CD1c-positive myeloid dendritic cell (primary cell): Measurements from ENCODE around the gene PIK3R4.

Experiments used
- DNase-seq: peaks from one replicate; pipeline ENCODE4 v3.0.0-alpha.2; 2016; ENCODE audit errors: extremely low spot score

PIK3R4 gene

GRCh38 chr3:130688697-130689470, 57.7 kb downstream of the PIK3R4 start:
- DNase-seq: no peak

GRCh38 chr3:130688015-130688688, 58.5 kb downstream of the PIK3R4 start:
- DNase-seq: no peak

GRCh38 chr3:130687327-130687726, 59.3 kb downstream of the PIK3R4 start:
- DNase-seq: no peak

GRCh38 chr3:130686833-130687232, 59.8 kb downstream of the PIK3R4 start:
- no peak for DNase-seq

- no peak for DNase-seq
Observed at GRCh38 chr3:130682131-130682530, 64.5 kb downstream of the PIK3R4 start.

GRCh38 chr3:130679218-130679617, 67.4 kb downstream of the PIK3R4 start:
- no peak for DNase-seq

GRCh38 chr3:130677343-130677742, 69.3 kb downstream of the PIK3R4 start:
- no peak for DNase-seq

- no peak for DNase-seq
Observed at GRCh38 chr3:130671545-130672312, 74.9 kb downstream of the PIK3R4 start.

- DNase-seq: no peak
Observed at GRCh38 chr3:130669740-130670139, 76.9 kb downstream of the PIK3R4 start.

GRCh38 chr3:130663092-130663491, 83.5 kb downstream of the PIK3R4 start:
- no peak for DNase-seq

- no peak for DNase-seq
Observed at GRCh38 chr3:130662501-130662996, 84.1 kb downstream of the PIK3R4 start.

- DNase-seq: no peak
Observed at GRCh38 chr3:130661140-130661891, 85.3 kb downstream of the PIK3R4 start.

GRCh38 chr3:130659911-130660310, 86.7 kb downstream of the PIK3R4 start:
- DNase-seq: no peak

- DNase-seq: no peak
Observed at GRCh38 chr3:130658678-130659077, 88.0 kb downstream of the PIK3R4 start.

- no peak for DNase-seq
Observed at GRCh38 chr3:130656627-130657026, 90.0 kb downstream of the PIK3R4 start.

GRCh38 chr3:130654921-130655320, 91.7 kb downstream of the PIK3R4 start:
- DNase-seq: peak; percentile 28

- DNase-seq: no peak
Observed at GRCh38 chr3:130654091-130654490, 92.5 kb downstream of the PIK3R4 start.

- DNase-seq: no peak
Observed at GRCh38 chr3:130649061-130649654, 97.5 kb downstream of the PIK3R4 start.

GRCh38 chr3:130648293-130648692, 98.3 kb downstream of the PIK3R4 start:
- DNase-seq: no peak

- DNase-seq: no peak
Observed at GRCh38 chr3:130645261-130645660, 101.4 kb downstream of the PIK3R4 start.

GRCh38 chr3:130644628-130645253, 101.9 kb downstream of the PIK3R4 start:
- no peak for DNase-seq
